Measurements from ENCODE around the gene AFF2.
A peak's percentile ranks its signal among the peaks of the same experiment; 100 is the strongest.

The AFF2 gene

DNA sequence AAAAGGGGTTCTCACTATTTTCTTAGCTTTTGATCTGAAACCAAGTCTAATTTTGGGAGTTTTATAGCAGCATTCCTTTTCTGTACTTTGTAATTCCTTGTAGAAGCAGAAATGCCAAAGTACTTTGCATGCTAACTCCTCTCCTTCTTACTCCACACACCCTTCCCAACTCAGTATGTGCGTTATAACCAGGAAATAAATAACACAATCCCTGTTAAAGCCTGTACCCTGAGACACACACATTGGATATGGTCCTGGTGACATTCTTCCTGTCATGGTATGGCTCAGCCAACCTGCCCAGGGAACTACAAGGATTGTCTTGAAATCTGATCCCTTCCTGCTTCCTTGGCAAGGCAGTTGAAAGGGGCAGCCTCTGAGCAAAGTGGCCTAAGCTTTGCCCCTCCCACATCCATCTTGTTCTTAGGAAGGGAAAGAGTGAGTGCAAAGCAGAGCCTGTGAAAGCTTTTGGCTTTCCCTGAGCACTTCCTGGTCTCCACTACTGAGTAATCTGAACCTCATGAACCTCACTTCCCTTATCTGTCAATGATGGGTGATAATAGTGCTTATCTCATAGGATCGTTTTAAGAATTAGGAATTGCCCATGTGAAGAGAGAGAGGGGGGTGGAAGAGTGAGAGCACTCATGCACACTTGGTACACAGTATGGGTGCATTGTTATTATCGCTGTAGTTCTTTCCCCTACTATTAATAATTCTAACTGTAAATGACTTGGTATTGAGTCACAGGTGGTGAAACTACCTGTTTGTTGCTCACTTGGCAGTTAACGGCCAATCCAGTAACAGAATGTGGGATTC lies 109.3 kb downstream of the AFF2 start:
- Histone ChIP-seq H3K4me3 (ENCODE audit: low read depth in 1 of 2, low read length in 1 of 2) (peak overlapping the region; percentile 55 to 57), H3K36me3 (no peaks in the 10 kb centered on the region), H3K27ac (peak overlapping the region; percentile 92), H3K4me1 (ENCODE audit: control insufficient read depth in 1 of 2, insufficient read depth in 1 of 2, low read depth in 1 of 2, low read length in 1 of 2) (peaks cover 38 to 44% of the 10 kb centered on the region in 2 experiments), H3K27me3 (no peaks in the 10 kb centered on the region), H3K9me3 (no peaks in the 10 kb centered on the region)
- TF ChIP-seq, protein P1, sequence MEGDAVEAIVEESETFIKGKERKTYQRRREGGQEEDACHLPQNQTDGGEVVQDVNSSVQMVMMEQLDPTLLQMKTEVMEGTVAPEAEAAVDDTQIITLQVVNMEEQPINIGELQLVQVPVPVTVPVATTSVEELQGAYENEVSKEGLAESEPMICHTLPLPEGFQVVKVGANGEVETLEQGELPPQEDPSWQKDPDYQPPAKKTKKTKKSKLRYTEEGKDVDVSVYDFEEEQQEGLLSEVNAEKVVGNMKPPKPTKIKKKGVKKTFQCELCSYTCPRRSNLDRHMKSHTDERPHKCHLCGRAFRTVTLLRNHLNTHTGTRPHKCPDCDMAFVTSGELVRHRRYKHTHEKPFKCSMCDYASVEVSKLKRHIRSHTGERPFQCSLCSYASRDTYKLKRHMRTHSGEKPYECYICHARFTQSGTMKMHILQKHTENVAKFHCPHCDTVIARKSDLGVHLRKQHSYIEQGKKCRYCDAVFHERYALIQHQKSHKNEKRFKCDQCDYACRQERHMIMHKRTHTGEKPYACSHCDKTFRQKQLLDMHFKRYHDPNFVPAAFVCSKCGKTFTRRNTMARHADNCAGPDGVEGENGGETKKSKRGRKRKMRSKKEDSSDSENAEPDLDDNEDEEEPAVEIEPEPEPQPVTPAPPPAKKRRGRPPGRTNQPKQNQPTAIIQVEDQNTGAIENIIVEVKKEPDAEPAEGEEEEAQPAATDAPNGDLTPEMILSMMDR (IDR thresholded peaks at IDR 0.05), result no peak

DNA sequence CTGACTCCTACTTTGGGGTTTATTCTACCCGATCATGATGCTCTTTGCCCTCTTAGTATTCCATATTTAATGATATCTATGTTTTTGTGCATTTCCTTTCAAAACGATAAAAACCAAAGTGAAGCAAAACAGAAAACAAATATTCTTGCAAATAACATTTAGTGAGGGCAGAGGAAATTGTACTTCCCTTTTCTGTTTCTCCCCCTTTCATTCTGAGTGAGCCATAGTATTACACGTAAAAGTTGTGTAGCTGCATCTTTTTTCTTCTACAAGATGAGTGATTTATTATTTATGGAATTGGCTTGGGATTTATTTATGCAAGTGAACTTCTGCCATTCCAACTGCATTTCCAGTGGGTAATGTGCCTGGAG lies 109.9 kb downstream of the AFF2 start:
- Histone ChIP-seq H3K27me3 (no peaks in the 10 kb centered on the region), H3K36me3 (no peaks in the 10 kb centered on the region), H3K9me3 (no peaks in the 10 kb centered on the region), H3K4me1 (ENCODE audit: control insufficient read depth in 1 of 2, insufficient read depth in 1 of 2, low read depth in 1 of 2, low read length in 1 of 2) (peaks cover 38 to 44% of the 10 kb centered on the region in 2 experiments), H3K4me3 (ENCODE audit: low read depth in 1 of 2, low read length in 1 of 2) (peak overlapping the region; percentile 55 to 57), H3K27ac (peak overlapping the region; percentile 92)
- TF ChIP-seq, protein P1 (IDR thresholded peaks at IDR 0.05), result no peak

DNA sequence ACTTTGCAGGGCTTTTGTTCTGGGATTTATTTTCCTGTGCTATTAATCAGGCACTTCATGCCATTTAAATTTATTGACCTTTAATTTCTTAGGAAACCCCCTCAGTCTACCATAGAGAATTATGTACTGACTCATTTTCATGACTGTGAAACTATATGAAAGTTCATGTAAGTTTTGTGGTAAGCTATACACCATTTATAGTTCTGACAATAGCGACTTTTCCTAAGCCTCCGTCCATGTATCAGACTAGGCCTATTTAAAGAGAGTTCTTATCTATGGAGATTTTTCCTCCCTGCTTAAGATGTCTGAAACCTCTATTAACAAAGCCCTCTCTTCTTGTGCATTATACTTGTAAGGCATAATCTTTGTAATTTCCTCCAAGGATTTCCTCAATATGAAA lies 111.6 kb downstream of the AFF2 start:
- Histone ChIP-seq H3K27me3 (no peaks in the 10 kb centered on the region), H3K27ac (peak overlapping the region; percentile 92), H3K36me3 (no peaks in the 10 kb centered on the region), H3K9me3 (no peaks in the 10 kb centered on the region), H3K4me1 (ENCODE audit: control insufficient read depth in 1 of 2, insufficient read depth in 1 of 2, low read depth in 1 of 2, low read length in 1 of 2) (peaks cover 38 to 44% of the 10 kb centered on the region in 2 experiments), H3K4me3 (ENCODE audit: low read depth in 1 of 2, low read length in 1 of 2) (no peak overlapping the region)
- TF ChIP-seq, protein P1 (IDR thresholded peaks at IDR 0.05), result no peak

DNA sequence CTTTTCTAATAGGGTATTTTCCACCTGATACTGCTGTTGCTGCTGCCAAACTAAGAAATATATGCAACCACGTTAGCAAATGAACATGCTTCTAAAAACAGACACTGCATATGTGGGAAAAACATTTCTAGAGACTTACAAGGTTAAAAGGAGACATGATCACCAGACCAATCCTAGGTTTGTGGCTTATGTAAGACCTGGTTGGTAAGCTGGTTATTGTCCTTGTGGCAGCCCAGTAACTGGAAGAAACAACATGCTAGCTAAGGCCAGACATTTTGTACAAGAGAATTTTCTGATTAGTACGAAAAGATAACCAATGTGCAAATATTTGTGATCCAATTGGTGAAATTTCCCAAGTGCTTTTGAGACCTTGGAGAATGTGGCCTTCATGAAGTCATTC lies 112.0 kb downstream of the AFF2 start:
- Histone ChIP-seq H3K27me3 (no peaks in the 10 kb centered on the region), H3K4me3 (ENCODE audit: low read depth in 1 of 2, low read length in 1 of 2) (no peak overlapping the region), H3K4me1 (ENCODE audit: control insufficient read depth in 1 of 2, insufficient read depth in 1 of 2, low read depth in 1 of 2, low read length in 1 of 2) (peaks cover 38 to 44% of the 10 kb centered on the region in 2 experiments), H3K27ac (peak overlapping the region; percentile 92), H3K9me3 (no peaks in the 10 kb centered on the region), H3K36me3 (no peaks in the 10 kb centered on the region)
- TF ChIP-seq, protein P1 (IDR thresholded peaks at IDR 0.05), result no peak

DNA sequence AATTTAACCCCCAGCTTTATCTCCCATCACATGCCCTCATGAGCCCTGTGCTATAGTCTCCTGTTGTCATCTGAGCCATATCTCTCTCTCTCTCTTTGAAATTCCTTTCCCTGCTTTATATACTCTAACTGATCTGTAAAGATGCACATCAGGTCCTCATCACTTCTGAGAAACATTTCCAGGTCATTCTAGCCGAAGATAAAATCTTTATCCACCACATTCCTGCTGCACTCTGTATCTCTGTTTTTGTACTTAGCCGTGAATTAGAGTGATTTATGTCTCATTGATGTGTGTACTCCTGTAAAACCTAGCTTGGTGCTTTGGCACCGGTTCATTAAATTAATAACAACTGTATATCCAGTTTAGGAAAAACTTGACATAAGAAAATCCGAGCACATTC lies 113.2 kb downstream of the AFF2 start:
- Histone ChIP-seq H3K36me3 (no peaks in the 10 kb centered on the region), H3K9me3 (no peaks in the 10 kb centered on the region), H3K4me1 (ENCODE audit: control insufficient read depth in 1 of 2, insufficient read depth in 1 of 2, low read depth in 1 of 2, low read length in 1 of 2) (peaks cover 39 to 44% of the 10 kb centered on the region in 2 experiments), H3K27ac (peak overlapping the region; percentile 23), H3K4me3 (ENCODE audit: low read depth in 1 of 2, low read length in 1 of 2) (no peak overlapping the region), H3K27me3 (no peaks in the 10 kb centered on the region)
- TF ChIP-seq, protein P1 (IDR thresholded peaks at IDR 0.05), result no peak
